Sigmoid colon (tissue), 4 donors: ENCODE measurements around the gene SUMO2.

Source experiments
- POLR2A ChIP-seq, 2 donors: fragments of 450-650 bp; IDR thresholded peaks; one replicate each; pipeline ENCODE4 v1.6.1; 2016; ENCODE audit warnings: antibody characterized with exemption in 2 of 2, mild to moderate bottlenecking in 2 of 2, moderate library complexity in 2 of 2
- POLR2AphosphoS5 ChIP-seq, 4 donors: sonication (generic); formaldehyde crosslinking; IDR thresholded peaks; one replicate each; pipeline ENCODE4 v1.6.1; 2017; ENCODE audit warnings: antibody characterized with exemption in 4 of 4
- TF ChIP-seq, protein P1 (sequence below), 4 experiments: fragments of 450-650 bp in 3 of 4; fragments of 200-600 bp in 1 of 4; IDR thresholded peaks; one replicate each; pipeline ENCODE4 v1.5.1; 2016 to 2019; ENCODE audit warnings: antibody characterized with exemption in 4 of 4, mild to moderate bottlenecking in 3 of 4, moderate library complexity in 2 of 4

- TF ChIP-seq, protein P1, sequence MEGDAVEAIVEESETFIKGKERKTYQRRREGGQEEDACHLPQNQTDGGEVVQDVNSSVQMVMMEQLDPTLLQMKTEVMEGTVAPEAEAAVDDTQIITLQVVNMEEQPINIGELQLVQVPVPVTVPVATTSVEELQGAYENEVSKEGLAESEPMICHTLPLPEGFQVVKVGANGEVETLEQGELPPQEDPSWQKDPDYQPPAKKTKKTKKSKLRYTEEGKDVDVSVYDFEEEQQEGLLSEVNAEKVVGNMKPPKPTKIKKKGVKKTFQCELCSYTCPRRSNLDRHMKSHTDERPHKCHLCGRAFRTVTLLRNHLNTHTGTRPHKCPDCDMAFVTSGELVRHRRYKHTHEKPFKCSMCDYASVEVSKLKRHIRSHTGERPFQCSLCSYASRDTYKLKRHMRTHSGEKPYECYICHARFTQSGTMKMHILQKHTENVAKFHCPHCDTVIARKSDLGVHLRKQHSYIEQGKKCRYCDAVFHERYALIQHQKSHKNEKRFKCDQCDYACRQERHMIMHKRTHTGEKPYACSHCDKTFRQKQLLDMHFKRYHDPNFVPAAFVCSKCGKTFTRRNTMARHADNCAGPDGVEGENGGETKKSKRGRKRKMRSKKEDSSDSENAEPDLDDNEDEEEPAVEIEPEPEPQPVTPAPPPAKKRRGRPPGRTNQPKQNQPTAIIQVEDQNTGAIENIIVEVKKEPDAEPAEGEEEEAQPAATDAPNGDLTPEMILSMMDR (IDR thresholded peaks at IDR 0.05): no peak
- TF ChIP-seq POLR2AphosphoS5 (IDR thresholded peaks at IDR 0.05) (no peak), POLR2A (IDR thresholded peaks at IDR 0.05) (no peak)
Observed at GRCh38 chr17:75207760-75208159, 25.0 kb upstream of the SUMO2 start.
